Neuronal stem cell (in vitro differentiated cells): Measurements from ENCODE around the gene OCEL1.
A peak's percentile ranks its signal among the peaks of the same experiment; 100 is the strongest.

Experiments
- DNase-seq: peaks from one replicate; pipeline ENCODE4 v3.0.0-alpha.2; 2013; ENCODE audit warnings: low spot score
- H2AFZ ChIP-seq: one replicate; pipeline ENCODE4 v1.6.1; 2013; ENCODE audit warnings: mild to moderate bottlenecking, low read length, inconsistent platforms
- H2AK5ac ChIP-seq: 2 replicates; pipeline ENCODE4 v1.6.1; 2013; ENCODE audit warnings: low read depth, mild to moderate bottlenecking, inconsistent platforms, low read length, moderate library complexity, mixed read lengths
- H2BK120ac ChIP-seq: 2 replicates; pipeline ENCODE4 v1.6.1; 2013; ENCODE audit warnings: low read depth, mild to moderate bottlenecking, inconsistent platforms, low read length, moderate library complexity, mixed read lengths
- H2BK12ac ChIP-seq: one replicate; pipeline ENCODE4 v1.6.1; 2013; ENCODE audit warnings: low read length, inconsistent platforms
- H2BK15ac ChIP-seq: 2 replicates; pipeline ENCODE4 v1.6.1; 2013; ENCODE audit warnings: mild to moderate bottlenecking, low read length, inconsistent platforms, mixed read lengths
- H2BK5ac ChIP-seq: one replicate; pipeline ENCODE4 v1.6.1; 2013; ENCODE audit warnings: inconsistent platforms, mild to moderate bottlenecking, low read length, moderate library complexity
- H3K14ac ChIP-seq: one replicate; pipeline ENCODE4 v1.6.1; 2013; ENCODE audit warnings: low read length, inconsistent platforms
- H3K18ac ChIP-seq: 2 replicates; pipeline ENCODE4 v1.6.1; 2013; ENCODE audit warnings: low read length, inconsistent platforms
- H3K23ac ChIP-seq: 2 replicates; pipeline ENCODE4 v1.6.1; 2013; ENCODE audit warnings: low read depth, mild to moderate bottlenecking, mixed read lengths, low read length, inconsistent platforms; ENCODE audit not compliant: poor library complexity
- H3K27ac ChIP-seq: replicated peaks from 3 replicates; pipeline ENCODE4 v1.5.1; 2013; ENCODE audit warnings: low read length, inconsistent platforms
- H3K27me3 ChIP-seq, 3 experiments: 2 replicates each; pipeline ENCODE4 v1.6.1; 2013; ENCODE audit warnings: low read length in 3 of 3, mild to moderate bottlenecking in 2 of 3, inconsistent platforms in 1 of 3, low read depth in 1 of 3, mixed read lengths in 1 of 3, moderate library complexity in 1 of 3; ENCODE audit not compliant: control insufficient read depth in 3 of 3, insufficient read depth in 3 of 3
- H3K36me3 ChIP-seq, 2 donors: replicated peaks in 1 of 2; 2 replicates each; pipeline ENCODE4 v1.6.1; 2013; ENCODE audit warnings: low read length in 2 of 2; ENCODE audit not compliant: control insufficient read depth in 2 of 2, insufficient read depth in 2 of 2
- H3K4ac ChIP-seq: 2 replicates; pipeline ENCODE4 v1.6.1; 2013; ENCODE audit warnings: inconsistent platforms, mild to moderate bottlenecking, low read length, moderate library complexity
- H3K4me1 ChIP-seq, 2 donors: 1 replicate in 1 of 2; 2 replicates in 1 of 2; pipeline ENCODE4 v1.6.1; 2013; ENCODE audit warnings: low read length in 2 of 2, low read depth in 1 of 2; ENCODE audit not compliant: control insufficient read depth in 2 of 2, insufficient read depth in 1 of 2
- H3K4me2 ChIP-seq: one replicate; pipeline ENCODE4 v1.6.1; 2013; ENCODE audit warnings: mild to moderate bottlenecking, low read length, inconsistent platforms; ENCODE audit not compliant: insufficient read depth, poor library complexity, severe bottlenecking
- H3K4me3 ChIP-seq, 2 donors: 2 replicates each; pipeline ENCODE4 v1.5.1; 2013; ENCODE audit warnings: low read length in 2 of 2, mild to moderate bottlenecking in 2 of 2, inconsistent platforms in 1 of 2, moderate library complexity in 1 of 2
- H3K79me1 ChIP-seq: one replicate; pipeline ENCODE4 v1.6.1; 2013; ENCODE audit warnings: low read depth, mild to moderate bottlenecking, inconsistent platforms, low read length, moderate library complexity
- H3K9ac ChIP-seq: one replicate; pipeline ENCODE4 v1.6.1; 2013; ENCODE audit warnings: mild to moderate bottlenecking, low read depth, low read length, inconsistent platforms; ENCODE audit not compliant: poor library complexity
- H3K9me3 ChIP-seq, 2 donors: replicated peaks in 1 of 2; 2 replicates each; pipeline versions ENCODE3 to v1.6.1; 2013; ENCODE audit warnings: low read length in 2 of 2, mild to moderate bottlenecking in 2 of 2, inconsistent platforms in 1 of 2, low read depth in 1 of 2, mixed read lengths in 1 of 2, moderate library complexity in 1 of 2; ENCODE audit not compliant: control insufficient read depth in 2 of 2, insufficient read depth in 1 of 2
- H4K8ac ChIP-seq: one replicate; pipeline ENCODE4 v1.6.1; 2013; ENCODE audit warnings: low read depth, mild to moderate bottlenecking, inconsistent platforms, low read length, moderate library complexity
- H4K91ac ChIP-seq: one replicate; pipeline ENCODE4 v1.6.1; 2013; ENCODE audit warnings: low read length, low read depth, mild to moderate bottlenecking, inconsistent platforms; ENCODE audit not compliant: poor library complexity
- WGBS, 2 donors: extraction: QIAGEN DNeasy Blood & Tissue Kit; methylation state at CpG; one replicate each; pipeline ENCODE4 v1.1.7; 2013; ENCODE audit warnings: missing lambda C conversion rate in 2 of 2, mixed read lengths in 1 of 2; ENCODE audit not compliant: insufficient read length in 2 of 2, insufficient replicate concordance in 1 of 2; ENCODE audit errors: extremely low coverage in 2 of 2; 5-methylcytosine and 5-hydroxymethylcytosine counted together

OCEL1 gene

GRCh38 chr19:17183271-17183761 is 42.7 kb upstream of the OCEL1 start:
- Histone ChIP-seq H3K4me2 (no peak overlapping the region), H3K79me1 (no peaks in the 10 kb centered on the region), H2BK15ac (no peak overlapping the region), H2BK12ac (no peak overlapping the region), H3K18ac (no peak overlapping the region), H3K36me3 (peaks cover 27 to 83% of the 10 kb centered on the region in 2 donors), H3K4ac (no peak overlapping the region), H2BK120ac (no peak overlapping the region), H2BK5ac (peak overlapping the region; percentile 24), H3K4me3 (no peak overlapping the region), H3K9ac (peak overlapping the region; percentile 21), H3K4me1 (no peaks in the 10 kb centered on the region), H3K9me3 (no peaks in the 10 kb centered on the region), H2AFZ (no peak overlapping the region), H4K8ac (no peak overlapping the region), H3K23ac (no peak overlapping the region), H3K27me3 (no peaks in the 10 kb centered on the region), H4K91ac (no peak overlapping the region), H3K27ac (no peak overlapping the region), H2AK5ac (no peak overlapping the region), H3K14ac (no peak overlapping the region)
- DNase-seq: no peak
- no CpG with 5 or more reads among the region's 14 CpGs for WGBS, 2 donors

GRCh38 chr19:17183858-17184321 is 42.1 kb upstream of the OCEL1 start:
- Histone ChIP-seq H2AFZ (no peak overlapping the region), H3K23ac (no peak overlapping the region), H3K27me3 (no peaks in the 10 kb centered on the region), H4K8ac (no peak overlapping the region), H3K4me2 (no peak overlapping the region), H3K4me1 (no peaks in the 10 kb centered on the region), H4K91ac (no peak overlapping the region), H3K9me3 (no peaks in the 10 kb centered on the region), H2BK120ac (no peak overlapping the region), H3K79me1 (no peaks in the 10 kb centered on the region), H2BK5ac (no peak overlapping the region), H3K14ac (no peak overlapping the region), H2AK5ac (no peak overlapping the region), H3K27ac (no peak overlapping the region), H3K36me3 (peaks cover 27 to 85% of the 10 kb centered on the region in 2 donors), H2BK12ac (no peak overlapping the region), H3K18ac (no peak overlapping the region), H2BK15ac (no peak overlapping the region), H3K9ac (no peak overlapping the region), H3K4me3 (no peak overlapping the region), H3K4ac (no peak overlapping the region)
- no peak for DNase-seq
- WGBS, 2 donors: no CpG with 5 or more reads among the region's 11 CpGs

GRCh38 chr19:17184371-17184841 is 41.6 kb upstream of the OCEL1 start:
- peak overlapping the region; percentile 46 for H2AK5ac ChIP-seq
- no peak overlapping the region for H4K8ac ChIP-seq
- H3K4ac ChIP-seq: no peak overlapping the region
- WGBS, 2 donors: no CpG with 5 or more reads among the region's 12 CpGs
- no peak overlapping the region for H3K23ac ChIP-seq
- H3K9ac ChIP-seq: peak overlapping the region; percentile 21
- no peak overlapping the region for H4K91ac ChIP-seq
- H2AFZ ChIP-seq: no peak overlapping the region
- H3K4me3 ChIP-seq: no peak overlapping the region
- no peaks in the 10 kb centered on the region for H3K79me1 ChIP-seq
- H2BK5ac ChIP-seq: no peak overlapping the region
- peaks cover 29 to 85% of the 10 kb centered on the region in 2 donors for H3K36me3 ChIP-seq
- H3K18ac ChIP-seq: no peak overlapping the region
- H3K4me1 ChIP-seq: no peaks in the 10 kb centered on the region
- no peak overlapping the region for H2BK15ac ChIP-seq
- H3K27ac ChIP-seq: no peak overlapping the region
- no peak overlapping the region for H3K4me2 ChIP-seq
- no peak overlapping the region for H2BK120ac ChIP-seq
- no peak for DNase-seq
- no peak overlapping the region for H2BK12ac ChIP-seq
- no peaks in the 10 kb centered on the region for H3K9me3 ChIP-seq
- H3K27me3 ChIP-seq: no peaks in the 10 kb centered on the region
- H3K14ac ChIP-seq: no peak overlapping the region

GRCh38 chr19:17185590-17185989 is 40.4 kb upstream of the OCEL1 start:
- WGBS, 2 donors: no CpG with 5 or more reads among the region's 8 CpGs
- no peak overlapping the region for H2AK5ac ChIP-seq
- H3K9ac ChIP-seq: no peak overlapping the region
- no peak overlapping the region for H2BK120ac ChIP-seq
- peaks cover 30 to 90% of the 10 kb centered on the region in 2 donors for H3K36me3 ChIP-seq
- H3K9me3 ChIP-seq: no peaks in the 10 kb centered on the region
- no peak overlapping the region for H3K18ac ChIP-seq
- no peak overlapping the region for H2BK15ac ChIP-seq
- H3K27ac ChIP-seq: no peak overlapping the region
- no peaks in the 10 kb centered on the region for H3K27me3 ChIP-seq
- H3K23ac ChIP-seq: no peak overlapping the region
- no peak overlapping the region for H3K4me2 ChIP-seq
- no peak overlapping the region for H4K91ac ChIP-seq
- DNase-seq: no peak
- H3K4me3 ChIP-seq: no peak overlapping the region
- no peak overlapping the region for H4K8ac ChIP-seq
- no peak overlapping the region for H2BK5ac ChIP-seq
- no peaks in the 10 kb centered on the region for H3K4me1 ChIP-seq
- no peak overlapping the region for H2AFZ ChIP-seq
- H3K79me1 ChIP-seq: no peaks in the 10 kb centered on the region
- no peak overlapping the region for H3K4ac ChIP-seq
- no peak overlapping the region for H3K14ac ChIP-seq
- H2BK12ac ChIP-seq: no peak overlapping the region
